Measurements from ENCODE around the gene GPR78.
A peak's percentile ranks its signal among the peaks of the same experiment; 100 is the strongest.
"Not testable (repeated sequence)": the region's sequence is repeated elsewhere in the genome, so short reads cannot be mapped to it uniquely, and the experiment has no call there.

The GPR78 gene

GRCh38 chr4:8568068-8568668, 12.0 kb upstream of the GPR78 start:
- DNase-seq: no peak

- DNase-seq: no peak
Measured at GRCh38 chr4:8570201-8570600, 10.0 kb upstream of the GPR78 start.

- no peak for DNase-seq
Measured at GRCh38 chr4:8571702-8572685, 8.2 kb upstream of the GPR78 start.

DNA sequence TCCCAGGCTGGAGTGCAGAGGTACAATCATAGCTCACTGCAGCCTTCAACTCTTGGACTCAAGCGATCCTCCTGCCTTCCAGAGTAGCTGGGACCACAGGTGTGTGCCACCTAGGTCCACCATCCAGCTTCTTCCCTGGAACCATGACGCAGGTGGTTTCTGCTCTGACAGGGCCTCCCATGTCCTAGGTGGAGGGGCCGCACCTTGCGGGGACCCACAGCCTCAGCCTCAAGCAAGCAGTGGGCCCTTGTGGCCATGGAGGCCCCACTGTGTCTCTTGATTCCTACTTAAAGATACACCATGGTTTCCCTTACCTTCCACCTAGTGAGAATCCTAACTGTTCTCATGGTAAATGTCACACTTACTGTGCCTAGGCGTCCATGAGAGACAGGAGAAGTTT, 6.9 kb upstream of the GPR78 start:
- DNase-seq: no peak

GRCh38 chr4:8574796-8575370, 5.3 kb upstream of the GPR78 start:
- no peak for DNase-seq

DNA sequence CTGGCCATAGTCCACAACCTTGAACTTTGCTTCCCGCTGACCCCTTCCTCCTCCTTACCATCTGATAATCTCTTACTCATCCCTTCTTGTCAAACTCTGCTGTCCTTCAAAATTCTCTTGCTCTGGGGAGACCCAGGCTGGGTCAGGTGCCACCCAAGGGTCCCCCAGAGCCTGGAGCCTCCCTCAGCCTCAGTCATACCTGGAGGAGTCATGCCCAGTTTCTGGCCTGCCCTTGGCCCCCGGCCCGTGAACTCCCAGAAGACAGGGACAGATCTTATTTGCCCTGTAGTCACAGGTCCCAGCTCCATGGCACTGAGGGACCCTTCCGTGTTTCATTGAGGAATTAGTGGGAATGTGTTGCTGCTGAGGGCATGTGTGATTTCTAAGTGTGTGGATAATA, 4.7 kb upstream of the GPR78 start:
- DNase-seq: no peak

- DNase-seq: not testable (repeated sequence)
Measured at GRCh38 chr4:8576591-8576990, 3.6 kb upstream of the GPR78 start.

DNA sequence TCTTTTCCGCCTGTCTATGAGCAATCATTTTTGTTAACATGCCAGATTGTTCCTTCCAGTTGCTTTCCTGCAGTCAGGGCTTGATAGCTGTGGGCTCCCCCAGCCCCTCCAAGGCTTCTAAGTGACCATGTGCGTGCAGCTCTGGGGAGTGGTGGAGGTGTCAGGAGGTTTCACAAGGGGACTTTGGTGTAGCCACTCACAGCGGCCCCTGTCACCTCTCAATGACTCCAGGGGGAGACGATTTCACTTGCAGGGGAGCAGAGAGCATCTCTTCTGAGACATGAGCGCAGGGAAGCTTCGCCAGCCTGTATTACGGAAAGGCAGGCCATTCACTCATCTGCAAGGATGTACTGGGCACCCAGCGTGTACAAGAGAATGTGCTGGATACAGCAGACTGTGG, 3.1 kb upstream of the GPR78 start:
- DNase-seq: no peak

DNA sequence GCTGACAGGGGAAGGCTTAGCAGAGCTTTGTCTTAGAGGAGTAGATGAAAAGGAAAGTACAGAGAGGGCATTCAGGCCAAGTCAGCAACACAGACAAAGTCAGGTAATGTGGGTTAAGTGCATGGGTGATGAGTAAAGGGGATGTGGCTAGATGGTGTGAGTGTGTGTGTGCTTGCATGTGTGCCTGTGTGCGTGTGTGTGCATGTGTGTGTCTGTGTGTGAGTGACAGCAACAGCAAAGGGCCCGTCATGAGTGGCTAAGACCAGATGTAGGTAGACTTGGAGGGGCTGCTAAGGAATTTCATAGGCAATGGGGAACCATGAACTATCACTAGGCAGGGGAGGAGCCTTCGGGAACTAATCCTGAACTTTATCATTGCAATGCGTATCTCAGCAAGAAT, 2.2 kb upstream of the GPR78 start:
- DNase-seq: no peak

- no peak for DNase-seq
Measured at GRCh38 chr4:8578717-8579116, 1.5 kb upstream of the GPR78 start.

DNA sequence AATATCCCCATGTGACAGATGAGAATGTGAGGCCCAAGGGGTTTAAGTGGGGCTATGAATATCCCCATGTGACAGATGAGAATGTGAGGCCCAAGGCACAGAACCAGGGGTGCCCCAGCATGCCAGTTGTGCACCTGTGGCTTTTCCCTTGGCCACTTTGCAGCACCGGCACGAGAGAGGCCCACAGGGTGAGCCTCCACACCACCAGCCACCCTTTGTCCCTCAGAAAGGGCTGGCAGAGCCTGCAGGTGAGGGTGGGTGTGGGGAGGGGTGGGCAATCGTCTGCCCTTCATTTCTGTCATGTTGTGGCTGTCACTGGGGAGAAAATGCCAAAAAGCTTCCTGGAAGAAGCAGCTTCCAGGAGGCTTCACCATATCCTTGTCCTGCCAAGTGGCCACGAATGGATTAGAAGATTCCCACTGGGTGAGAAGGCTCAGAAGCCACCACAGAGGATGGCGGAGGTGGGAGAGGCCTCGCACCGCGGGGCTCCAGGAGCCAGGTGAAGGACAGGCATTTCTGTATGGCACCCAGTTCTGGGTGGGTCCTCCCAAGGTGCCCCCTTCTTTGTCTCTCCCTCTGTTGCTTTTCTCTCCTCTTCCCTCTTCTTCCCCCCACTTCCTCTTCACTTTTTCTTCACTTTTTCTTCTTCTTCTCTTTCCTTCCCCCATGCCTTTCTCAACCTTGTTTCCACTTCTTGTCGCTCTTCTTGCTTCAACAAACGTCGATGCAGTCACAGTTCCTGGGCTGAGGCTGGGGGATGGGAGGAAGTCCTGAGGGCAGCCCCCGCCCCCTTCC, 469 bp upstream of the GPR78 start:
- no peak for DNase-seq

DNA sequence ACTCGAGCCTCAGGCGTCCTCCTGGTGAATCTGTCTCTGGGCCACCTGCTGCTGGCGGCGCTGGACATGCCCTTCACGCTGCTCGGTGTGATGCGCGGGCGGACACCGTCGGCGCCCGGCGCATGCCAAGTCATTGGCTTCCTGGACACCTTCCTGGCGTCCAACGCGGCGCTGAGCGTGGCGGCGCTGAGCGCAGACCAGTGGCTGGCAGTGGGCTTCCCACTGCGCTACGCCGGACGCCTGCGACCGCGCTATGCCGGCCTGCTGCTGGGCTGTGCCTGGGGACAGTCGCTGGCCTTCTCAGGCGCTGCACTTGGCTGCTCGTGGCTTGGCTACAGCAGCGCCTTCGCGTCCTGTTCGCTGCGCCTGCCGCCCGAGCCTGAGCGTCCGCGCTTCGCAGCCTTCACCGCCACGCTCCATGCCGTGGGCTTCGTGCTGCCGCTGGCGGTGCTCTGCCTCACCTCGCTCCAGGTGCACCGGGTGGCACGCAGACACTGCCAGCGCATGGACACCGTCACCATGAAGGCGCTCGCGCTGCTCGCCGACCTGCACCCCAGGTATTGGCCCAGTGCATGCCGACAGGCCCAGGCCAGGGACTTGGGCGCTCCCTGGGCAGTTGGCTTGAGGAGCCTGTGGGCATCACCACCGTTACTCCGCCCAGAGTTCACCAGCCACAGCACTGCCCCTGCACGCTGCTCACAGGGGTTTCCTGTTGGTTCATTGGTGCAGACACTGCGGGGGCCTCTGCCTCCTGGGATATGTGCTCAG, 1.1 kb downstream of the GPR78 start:
- DNase-seq: no peak

GRCh38 chr4:8582016-8582415, 1.8 kb downstream of the GPR78 start:
- no peak for DNase-seq

DNA sequence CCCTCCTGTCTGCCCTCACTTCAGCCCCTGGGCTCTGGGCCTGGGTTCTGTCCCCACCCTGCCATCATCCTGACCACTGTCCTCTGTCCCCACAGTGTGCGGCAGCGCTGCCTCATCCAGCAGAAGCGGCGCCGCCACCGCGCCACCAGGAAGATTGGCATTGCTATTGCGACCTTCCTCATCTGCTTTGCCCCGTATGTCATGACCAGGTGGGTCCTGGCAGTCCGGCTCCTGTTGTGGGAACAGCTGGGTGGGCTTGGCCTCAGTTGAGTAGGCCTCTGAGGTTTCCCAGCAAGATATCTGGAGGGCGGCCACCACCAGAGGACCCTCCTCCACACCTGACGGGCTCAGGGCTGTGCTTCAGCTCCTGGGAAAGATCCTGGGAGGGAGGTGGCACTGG, 2.2 kb downstream of the GPR78 start:
- DNase-seq: no peak

DNA sequence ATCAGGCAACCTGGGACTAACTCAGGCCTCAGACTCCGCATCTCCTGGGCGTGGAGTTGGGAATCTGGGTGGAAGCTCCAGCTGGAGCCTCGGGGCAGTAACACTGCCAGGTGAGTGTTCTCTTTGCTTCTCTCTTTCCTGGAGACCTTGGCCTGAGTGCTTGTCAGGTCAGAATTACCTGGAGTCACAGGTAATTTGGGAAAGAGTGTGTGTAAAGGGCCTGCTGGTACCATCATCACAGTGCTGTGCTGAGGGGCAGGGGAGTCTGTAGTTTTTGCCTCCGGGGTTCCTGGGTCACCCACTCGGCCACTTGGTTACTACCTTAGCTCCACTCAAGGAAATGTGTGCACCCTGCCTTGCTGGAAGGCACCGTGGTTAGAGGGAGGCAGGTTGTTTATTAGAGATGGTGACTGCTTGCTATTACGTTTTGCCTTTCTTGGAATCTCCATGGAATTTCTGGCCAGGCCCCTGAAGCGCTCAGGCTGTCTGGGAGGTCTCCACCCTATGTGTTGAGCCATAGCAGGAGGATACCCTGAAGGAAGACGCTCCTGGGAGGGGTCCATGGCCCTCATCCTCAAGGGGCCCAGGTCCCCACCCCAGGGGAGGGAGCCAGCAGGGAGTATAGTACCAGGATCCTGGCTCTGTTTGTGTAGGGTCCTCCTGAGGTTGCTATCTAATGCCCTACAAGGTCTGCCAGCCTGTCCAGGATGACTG, 2.9 kb downstream of the GPR78 start:
- no peak for DNase-seq

GRCh38 chr4:8583655-8584025, 3.4 kb downstream of the GPR78 start:
- no peak for DNase-seq

GRCh38 chr4:8585186-8585585, 5.0 kb downstream of the GPR78 start:
- DNase-seq: no peak

DNA sequence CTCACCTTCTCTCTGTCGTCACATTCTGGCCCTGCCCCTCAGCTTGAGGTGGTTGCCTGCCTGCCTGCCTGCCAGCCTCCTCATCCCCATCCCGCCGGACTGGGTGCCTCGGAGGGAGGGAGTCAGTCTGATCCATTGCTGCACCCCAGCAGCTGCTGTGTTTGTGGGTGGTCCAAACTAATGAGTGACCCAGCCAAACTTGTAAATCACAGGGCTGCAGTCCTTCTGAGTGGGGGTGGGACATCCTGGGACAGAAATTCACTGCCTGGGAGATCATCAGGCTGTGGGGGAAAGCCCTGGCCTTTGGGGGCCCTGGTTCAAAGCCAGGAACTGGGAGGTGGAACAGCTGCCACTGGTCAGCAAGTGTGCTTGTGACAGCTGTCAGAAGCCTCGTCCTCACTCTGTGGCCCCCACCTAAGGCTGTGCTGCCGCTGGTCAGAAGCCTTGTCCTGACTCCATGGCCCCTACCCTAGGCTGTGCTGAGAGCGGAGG, 5.6 kb downstream of the GPR78 start:
- DNase-seq: no peak

- DNase-seq: no peak
Measured at GRCh38 chr4:8586246-8586645, 6.1 kb downstream of the GPR78 start.

- DNase-seq: peak in 1 of 3 experiments; percentile 12
Measured at GRCh38 chr4:8586671-8587468, 6.7 kb downstream of the GPR78 start.
